ENCODE results near the gene ZNF213. TPM values are rescaled to one million over a fixed set of nuclear protein-coding genes. Genes with fewer than 3 reads are reported as not detected.
"Not testable (repeated sequence)": the region's sequence is repeated elsewhere in the genome, so short reads cannot be mapped to it uniquely, and the experiment has no call there.

ZNF213 gene
- total and polyA plus RNA-seq, 2 experiments from 2014 or later: 3.4 to 4.0 TPM

GRCh38 chr16:3137267-3137666 is 2.4 kb downstream of the ZNF213 start:
- Histone ChIP-seq H3K4me2 (no peak overlapping the region), H3K9me2 (replicated peaks; ENCODE audit: insufficient read depth) (no peaks in the 10 kb centered on the region), H3K4me1 (ENCODE audit: insufficient read depth) (peaks cover 10% of the 10 kb centered on the region), H3K36me3 (replicated peaks; ENCODE audit: insufficient read depth, low read depth) (no peaks in the 10 kb centered on the region), H3K27me3 (no peaks in the 10 kb centered on the region), H3K9me3 (ENCODE audit: low read depth) (no peaks in the 10 kb centered on the region), H4K20me1 (ENCODE audit: insufficient read depth, poor library complexity, severe bottlenecking) (no peaks in the 10 kb centered on the region), H3K79me2 (peaks cover 33% of the 10 kb centered on the region), H3K4me3 (no peak overlapping the region), H2AFZ (no peak overlapping the region), H3K27ac (no peak overlapping the region)
- WGBS (ENCODE audit: low lambda C conversion rate, missing lambda C conversion rate): 97% methylated on average over 13 of the region's 13 CpGs
- TF ChIP-seq EZH2phosphoT487 (IDR thresholded peaks at IDR 0.05; ENCODE audit: low read depth, severe bottlenecking, unreplicated experiment) (no peak), CTCF (IDR thresholded peaks at IDR 0.05; ENCODE audit: poor library complexity) (no peak), EZH2 (IDR thresholded peaks at IDR 0.05; ENCODE audit: borderline replicate concordance) (no peak)
- no peak for DNase-seq (ENCODE audit: low spot score)

DNA sequence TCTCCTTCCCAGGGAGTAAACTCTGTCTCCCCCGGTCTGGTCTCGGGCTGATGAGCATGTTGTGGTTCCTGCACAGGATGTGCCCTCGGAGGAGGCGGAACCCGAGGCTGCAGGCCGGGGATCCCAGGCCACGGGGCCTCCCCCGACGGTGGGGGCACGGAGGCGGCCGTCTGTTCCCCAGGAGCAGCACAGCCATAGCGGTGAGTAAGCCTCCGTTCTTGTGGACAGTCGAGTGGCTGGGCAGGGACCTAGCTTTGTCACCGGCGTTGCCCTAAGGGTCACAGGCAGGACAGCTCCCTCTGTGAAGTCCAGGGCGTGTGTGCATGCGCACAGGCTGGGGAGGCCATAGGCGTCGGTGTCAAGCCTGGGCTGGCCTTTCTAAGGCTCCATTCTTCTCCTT is 3.5 kb downstream of the ZNF213 start:
- WGBS (ENCODE audit: low lambda C conversion rate, missing lambda C conversion rate): 92% methylated on average over 21 of the region's 21 CpGs
- Histone ChIP-seq H3K9me2 (replicated peaks; ENCODE audit: insufficient read depth) (no peaks in the 10 kb centered on the region), H3K79me2 (peaks cover 23% of the 10 kb centered on the region), H3K4me1 (ENCODE audit: insufficient read depth) (peaks cover 4% of the 10 kb centered on the region), H3K4me3 (no peak overlapping the region), H2AFZ (no peak overlapping the region), H3K27ac (no peak overlapping the region), H3K27me3 (no peaks in the 10 kb centered on the region), H3K36me3 (replicated peaks; ENCODE audit: insufficient read depth, low read depth) (no peaks in the 10 kb centered on the region), H4K20me1 (ENCODE audit: insufficient read depth, poor library complexity, severe bottlenecking) (no peaks in the 10 kb centered on the region), H3K9me3 (ENCODE audit: low read depth) (no peaks in the 10 kb centered on the region), H3K4me2 (no peak overlapping the region)
- DNase-seq (ENCODE audit: low spot score): no peak
- TF ChIP-seq CTCF (IDR thresholded peaks at IDR 0.05; ENCODE audit: poor library complexity) (no peak), EZH2 (IDR thresholded peaks at IDR 0.05; ENCODE audit: borderline replicate concordance) (no peak), EZH2phosphoT487 (IDR thresholded peaks at IDR 0.05; ENCODE audit: low read depth, severe bottlenecking, unreplicated experiment) (no peak)

GRCh38 chr16:3138823-3139426 is 4.1 kb downstream of the ZNF213 start:
- no peaks in the 10 kb centered on the region for H3K36me3 ChIP-seq (replicated peaks; ENCODE audit: insufficient read depth, low read depth)
- no peaks in the 10 kb centered on the region for H3K27me3 ChIP-seq
- 87% methylated on average over 14 of the region's 14 CpGs for WGBS (ENCODE audit: low lambda C conversion rate, missing lambda C conversion rate)
- no peaks in the 10 kb centered on the region for H3K9me3 ChIP-seq (ENCODE audit: low read depth)
- no peaks in the 10 kb centered on the region for H4K20me1 ChIP-seq (ENCODE audit: insufficient read depth, poor library complexity, severe bottlenecking)
- no peak overlapping the region for H2AFZ ChIP-seq
- no peak for DNase-seq (ENCODE audit: low spot score)
- no peak overlapping the region for H3K27ac ChIP-seq
- TF ChIP-seq CTCF (IDR thresholded peaks at IDR 0.05; ENCODE audit: poor library complexity): no peak
- TF ChIP-seq EZH2 (IDR thresholded peaks at IDR 0.05; ENCODE audit: borderline replicate concordance): no peak
- TF ChIP-seq EZH2phosphoT487 (IDR thresholded peaks at IDR 0.05; ENCODE audit: low read depth, severe bottlenecking, unreplicated experiment): no peak
- H3K79me2 ChIP-seq: peaks cover 17% of the 10 kb centered on the region
- H3K4me1 ChIP-seq (ENCODE audit: insufficient read depth): no peaks in the 10 kb centered on the region
- no peak overlapping the region for H3K4me3 ChIP-seq
- H3K9me2 ChIP-seq (replicated peaks; ENCODE audit: insufficient read depth): no peaks in the 10 kb centered on the region
- H3K4me2 ChIP-seq: no peak overlapping the region

DNA sequence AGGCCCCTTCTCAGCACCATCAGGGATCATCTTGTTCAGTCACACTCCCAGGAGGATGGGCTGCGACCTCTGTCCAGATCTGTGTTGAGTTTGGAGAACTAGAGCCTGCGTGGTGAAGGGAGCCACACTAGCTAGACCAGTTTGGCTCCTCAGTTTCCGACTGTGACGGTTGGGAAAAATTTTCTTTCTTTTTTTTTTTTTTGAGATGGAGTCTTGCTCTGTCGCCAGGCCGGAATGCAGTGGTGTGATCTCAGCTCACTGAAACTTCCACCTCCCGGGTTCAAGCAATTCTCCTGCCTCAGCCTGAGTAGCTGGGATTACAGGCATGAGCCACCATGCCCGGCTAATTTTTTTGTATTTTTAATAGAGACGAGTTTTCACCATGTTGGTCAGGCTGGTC is 4.7 kb downstream of the ZNF213 start:
- H3K36me3 ChIP-seq (replicated peaks; ENCODE audit: insufficient read depth, low read depth); H3K4me3 ChIP-seq; H3K4me2 ChIP-seq; H3K9me3 ChIP-seq (ENCODE audit: low read depth); H3K27me3 ChIP-seq; DNase-seq (ENCODE audit: low spot score); H4K20me1 ChIP-seq (ENCODE audit: insufficient read depth, poor library complexity, severe bottlenecking); H3K4me1 ChIP-seq (ENCODE audit: insufficient read depth); H2AFZ ChIP-seq; H3K9me2 ChIP-seq (replicated peaks; ENCODE audit: insufficient read depth): not testable (repeated sequence)
- 84% methylated on average over 9 of the region's 9 CpGs for WGBS (ENCODE audit: low lambda C conversion rate, missing lambda C conversion rate)
- H3K79me2 ChIP-seq: peaks cover 13% of the 10 kb centered on the region
- peak overlapping the region; percentile 46 for H3K27ac ChIP-seq
